Lung (tissue), 12 donors: ENCODE measurements around the gene LEF1. TPM values are rescaled to one million over a fixed set of nuclear protein-coding genes. Genes with fewer than 3 reads are reported as not detected.
"Not testable (repeated sequence)": the region's sequence is repeated elsewhere in the genome, so short reads cannot be mapped to it uniquely, and the experiment has no call there.

Source experiments
- ATAC-seq: fragments of 200-7000 bp; cut with Tn5 transposase; one replicate; pipeline ENCODE4 v1.9.1; 2020; ENCODE audit warnings: moderate number of reproducible peaks; ENCODE audit not compliant: insufficient read depth, low FRiP score
- DNase-seq, 3 donors: peaks; one replicate each; pipeline ENCODE4 v3.0.0-alpha.2; 2013 to 2017
- H3K27ac ChIP-seq, 2 donors: one replicate each; pipeline ENCODE4 v1.5.1; 2013; ENCODE audit warnings: mild to moderate bottlenecking in 2 of 2, moderate library complexity in 2 of 2, control low read depth in 1 of 2, inconsistent platforms in 1 of 2, low read depth in 1 of 2, low read length in 1 of 2
- H3K27me3 ChIP-seq, 3 donors: one replicate each; pipeline ENCODE4 v1.5.1; 2013; ENCODE audit warnings: low read length in 2 of 3; ENCODE audit not compliant: control insufficient read depth in 3 of 3, insufficient read depth in 3 of 3
- H3K36me3 ChIP-seq, 4 donors: one replicate each; pipeline ENCODE4 v1.5.1; 2013; ENCODE audit warnings: low read length in 4 of 4, mild to moderate bottlenecking in 1 of 4, moderate library complexity in 1 of 4; ENCODE audit not compliant: control insufficient read depth in 4 of 4, insufficient read depth in 4 of 4
- H3K4me1 ChIP-seq, 5 donors: one replicate each; pipeline ENCODE4 v1.5.1; 2013; ENCODE audit warnings: low read length in 5 of 5, mild to moderate bottlenecking in 2 of 5, moderate library complexity in 1 of 5; ENCODE audit not compliant: control insufficient read depth in 5 of 5, insufficient read depth in 5 of 5
- H3K4me3 ChIP-seq: one replicate; pipeline ENCODE4 v1.5.1; 2013; ENCODE audit warnings: mild to moderate bottlenecking, control low read depth, moderate library complexity
- H3K9ac ChIP-seq, 2 donors: one replicate each; pipeline ENCODE4 v1.5.1; 2013; ENCODE audit warnings: low read length in 2 of 2, control low read depth in 1 of 2; ENCODE audit not compliant: insufficient read depth in 1 of 2
- H3K9me3 ChIP-seq, 4 donors: one replicate each; pipeline ENCODE4 v1.5.1; 2013; ENCODE audit warnings: low read length in 3 of 4, mild to moderate bottlenecking in 1 of 4, moderate library complexity in 1 of 4; ENCODE audit not compliant: control insufficient read depth in 4 of 4, insufficient read depth in 3 of 4
- WGBS, 2 donors: extraction: QIAGEN DNeasy Blood & Tissue Kit; methylation state at CpG; one replicate each; pipeline ENCODE4 v1.1.7; 2013; 5-methylcytosine and 5-hydroxymethylcytosine counted together
- polyA plus RNA-seq, 2 donors: library from polyadenylated mRNA; stranded (reverse); fragments of 200-250 nt; gene quantifications; one replicate each; pipeline ENCODE4 v1.2.1, GENCODE V29; 2013
- total RNA-seq, 2 donors: library from RNA; depleted of rRNA in 1 of 2; stranded (reverse); fragments of >200 nt in 1 of 2; gene quantifications; one replicate each; pipeline ENCODE4 v1.2.1, GENCODE V29; 2014 to 2021
- TF ChIP-seq, protein P1 (sequence below): IDR thresholded peaks from 2 replicates; pipeline ENCODE4 v1.5.1; 2012; ENCODE audit warnings: mild to moderate bottlenecking; ENCODE audit errors: control extremely low read depth, extremely low read depth
- donor health status: control.
- donor health status: control.
- donor health status: Bipolar disorder and iron deficiency.
- donor health status: healthy.
- donor health status: DM: yes; HTN: yes; CAD: no.

The LEF1 gene
- total and polyA plus RNA-seq, 4 donors: 2.7 to 25.4 (median 4.0) TPM

DNA sequence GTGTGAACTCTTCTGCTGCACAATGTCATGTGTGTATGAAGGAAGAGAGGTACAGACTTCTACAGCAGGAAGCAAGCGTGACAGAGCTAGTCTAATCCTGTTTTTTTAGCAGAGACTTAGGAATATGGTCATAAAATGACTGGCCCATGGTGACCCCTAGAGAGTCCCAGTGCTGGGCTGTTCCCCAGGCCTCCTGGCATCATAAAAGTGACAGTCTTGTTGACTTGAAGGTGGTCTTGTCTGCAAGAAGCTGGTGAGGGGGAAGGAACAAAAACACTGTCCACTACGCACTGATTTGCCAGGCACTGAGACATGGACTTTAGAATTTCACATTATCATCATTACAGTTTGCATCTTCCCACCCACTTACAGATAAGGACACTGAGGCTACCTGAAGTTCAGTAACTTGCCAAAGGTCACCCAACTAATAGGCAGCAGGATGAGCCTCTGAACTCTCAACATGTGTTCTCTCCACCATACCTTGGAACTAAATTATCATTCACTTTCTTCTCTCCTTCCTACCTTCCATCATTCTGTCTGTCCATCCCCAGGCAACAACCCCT lies 116.1 kb downstream of the LEF1 start:
- no peaks in the 10 kb centered on the region for H3K36me3 ChIP-seq
- TF ChIP-seq, protein P1, sequence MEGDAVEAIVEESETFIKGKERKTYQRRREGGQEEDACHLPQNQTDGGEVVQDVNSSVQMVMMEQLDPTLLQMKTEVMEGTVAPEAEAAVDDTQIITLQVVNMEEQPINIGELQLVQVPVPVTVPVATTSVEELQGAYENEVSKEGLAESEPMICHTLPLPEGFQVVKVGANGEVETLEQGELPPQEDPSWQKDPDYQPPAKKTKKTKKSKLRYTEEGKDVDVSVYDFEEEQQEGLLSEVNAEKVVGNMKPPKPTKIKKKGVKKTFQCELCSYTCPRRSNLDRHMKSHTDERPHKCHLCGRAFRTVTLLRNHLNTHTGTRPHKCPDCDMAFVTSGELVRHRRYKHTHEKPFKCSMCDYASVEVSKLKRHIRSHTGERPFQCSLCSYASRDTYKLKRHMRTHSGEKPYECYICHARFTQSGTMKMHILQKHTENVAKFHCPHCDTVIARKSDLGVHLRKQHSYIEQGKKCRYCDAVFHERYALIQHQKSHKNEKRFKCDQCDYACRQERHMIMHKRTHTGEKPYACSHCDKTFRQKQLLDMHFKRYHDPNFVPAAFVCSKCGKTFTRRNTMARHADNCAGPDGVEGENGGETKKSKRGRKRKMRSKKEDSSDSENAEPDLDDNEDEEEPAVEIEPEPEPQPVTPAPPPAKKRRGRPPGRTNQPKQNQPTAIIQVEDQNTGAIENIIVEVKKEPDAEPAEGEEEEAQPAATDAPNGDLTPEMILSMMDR: no peak
- H3K9me3 ChIP-seq: peaks cover 0 to 1% (median 0%) of the 10 kb centered on the region in 4 donors
- no peak overlapping the region for H3K9ac ChIP-seq
- H3K27me3 ChIP-seq: no peaks in the 10 kb centered on the region
- no peak for DNase-seq
- H3K4me3 ChIP-seq: no peak overlapping the region
- no peak overlapping the region for H3K27ac ChIP-seq
- no peak for ATAC-seq
- no peaks in the 10 kb centered on the region for H3K4me1 ChIP-seq
- 94 to 95% methylated on average over 2 of the region's 2 CpGs for WGBS, 2 donors

DNA sequence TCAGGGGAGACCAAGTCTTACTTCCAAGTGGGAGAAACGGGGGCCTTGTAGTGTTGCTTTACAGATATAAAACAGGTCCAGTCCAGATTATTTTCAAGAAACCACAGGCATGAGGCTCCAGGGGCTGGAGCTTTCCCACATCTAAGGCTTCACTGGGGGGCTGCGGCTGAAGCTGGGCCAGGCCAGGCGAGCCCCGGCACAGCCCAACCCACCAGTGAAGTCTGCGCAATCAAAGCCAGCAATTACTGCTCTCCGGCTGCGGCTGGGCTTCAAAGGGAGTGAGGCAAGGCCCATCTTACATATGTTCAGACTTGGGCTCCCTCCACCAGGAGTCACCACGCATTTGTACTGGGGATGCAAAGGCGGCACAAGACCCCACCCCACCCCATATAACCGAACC lies 117.4 kb downstream of the LEF1 start:
- Histone ChIP-seq H3K9me3 (peaks cover 0 to 1% (median 0%) of the 10 kb centered on the region in 4 donors), H3K4me1 (peaks cover 0 to 3% (median 0%) of the 10 kb centered on the region in 5 donors), H3K36me3 (no peaks in the 10 kb centered on the region), H3K27me3 (no peaks in the 10 kb centered on the region), H3K27ac (no peak overlapping the region), H3K4me3 (no peak overlapping the region), H3K9ac (no peak overlapping the region)
- 97% methylated on average over 10 of the region's 10 CpGs for WGBS, 2 donors
- ATAC-seq (no peak), DNase-seq (no peak)
- TF ChIP-seq, protein P1: no peak

DNA sequence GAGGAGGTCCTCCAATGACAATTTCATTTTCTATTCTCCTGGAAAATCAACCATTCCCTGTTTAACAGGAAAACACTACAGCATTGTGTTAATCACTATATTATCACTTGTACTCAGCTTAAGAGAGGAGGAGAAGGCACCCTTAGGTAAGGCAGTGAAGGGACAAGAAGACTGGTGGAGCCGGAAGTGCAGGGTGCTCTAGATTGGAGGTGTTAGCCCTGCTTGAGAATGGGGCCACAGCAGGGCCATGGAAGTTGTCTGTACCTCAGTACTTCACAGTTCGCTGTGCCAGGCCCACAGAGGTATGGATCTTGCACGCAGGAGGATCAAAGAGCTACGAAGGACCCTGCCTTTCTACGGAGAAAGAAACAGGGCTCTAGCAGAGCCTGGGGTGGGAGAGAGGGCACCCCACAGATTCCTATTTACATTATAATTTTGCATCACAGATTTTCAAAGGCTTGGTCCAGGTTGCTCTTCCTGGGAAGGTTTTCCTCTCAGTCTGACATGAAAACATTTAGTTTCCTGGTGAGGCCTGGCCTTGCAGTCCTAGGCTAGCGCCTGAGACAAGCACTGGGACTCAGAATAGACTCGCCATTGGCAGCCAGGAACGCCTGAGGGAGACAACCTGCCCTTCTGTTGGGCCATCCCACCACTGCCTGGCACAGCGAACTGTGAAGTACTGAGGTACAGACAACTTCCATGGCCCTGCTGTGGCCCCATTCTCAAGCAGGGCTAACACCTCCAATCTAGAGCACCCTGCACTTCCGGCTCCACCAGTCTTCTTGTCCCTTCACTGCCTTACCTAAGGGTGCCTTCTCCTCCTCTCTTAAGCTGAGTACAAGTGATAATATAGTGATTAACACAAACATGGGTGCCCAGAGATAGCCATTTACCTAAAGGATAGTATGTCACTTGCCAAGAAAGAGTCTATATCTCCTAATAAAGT lies 118.3 kb downstream of the LEF1 start:
- H3K9me3 ChIP-seq, H3K9ac ChIP-seq, DNase-seq, H3K36me3 ChIP-seq, H3K27ac ChIP-seq, H3K27me3 ChIP-seq, H3K4me1 ChIP-seq, ATAC-seq, H3K4me3 ChIP-seq: not testable (repeated sequence)
- 90 to 91% methylated on average over 8 of the region's 10 CpGs for WGBS, 2 donors

DNA sequence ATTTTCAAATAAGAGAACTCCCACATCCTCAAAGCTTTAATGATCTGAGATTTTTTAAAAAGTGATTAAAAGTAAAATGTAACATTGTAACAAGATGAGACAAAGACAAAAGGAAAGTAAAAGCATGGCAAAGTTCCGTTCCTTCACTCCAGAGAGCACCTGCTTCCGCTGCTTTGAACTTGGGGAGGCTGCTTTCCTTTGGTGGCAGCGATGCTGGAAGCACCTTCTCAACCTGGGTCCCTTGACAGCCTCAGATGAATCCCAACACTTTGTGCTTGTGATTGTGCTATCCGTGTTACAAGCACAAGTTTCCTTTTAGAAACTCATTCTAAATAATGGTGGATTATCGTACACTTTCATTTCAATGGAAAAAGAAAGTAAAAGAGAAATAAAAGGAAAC lies 119.3 kb downstream of the LEF1 start:
- Histone ChIP-seq H3K4me1 (peaks cover 0 to 9% (median 0%) of the 10 kb centered on the region in 5 donors), H3K36me3 (no peaks in the 10 kb centered on the region), H3K9me3 (peaks cover 0 to 1% (median 0%) of the 10 kb centered on the region in 4 donors), H3K4me3 (no peak overlapping the region), H3K27me3 (no peaks in the 10 kb centered on the region), H3K27ac (no peak overlapping the region), H3K9ac (no peak overlapping the region)
- ATAC-seq (no peak), DNase-seq (no peak)
- TF ChIP-seq, protein P1: no peak
- 73 to 83% methylated on average over 5 of the region's 5 CpGs for WGBS, 2 donors
